GM12878 (cell line): ENCODE data around the gene GPBP1.

Experiments
- BHLHE40 ChIP-seq, 2 experiments: fragments of 450-650 bp in 1 of 2; IDR thresholded peaks; 2 replicates each; pipeline ENCODE4 v1.6.1; 2011 to 2017; ENCODE audit warnings: low read depth in 2 of 2, borderline replicate concordance in 1 of 2, improper control_type of control experiment in 1 of 2, low read length in 1 of 2, mild to moderate bottlenecking in 1 of 2
- ETV6 ChIP-seq, 2 experiments: fragments of 450-650 bp in 1 of 2; IDR thresholded peaks in 1 of 2; conservative IDR thresholded peaks in 1 of 2; 2 replicates each; pipeline ENCODE4 v1.6.1; 2014; ENCODE audit warnings: antibody characterized with exemption in 1 of 2, borderline replicate concordance in 1 of 2, low read depth in 1 of 2, mild to moderate bottlenecking in 1 of 2, moderate library complexity in 1 of 2
- GABPA ChIP-seq: IDR thresholded peaks from 2 replicates; pipeline ENCODE4 v1.6.1; 2014; ENCODE audit warnings: antibody characterized with exemption, low read depth, mild to moderate bottlenecking, inconsistent platforms
- HDAC6 ChIP-seq: fragments of 200-600 bp; sonication (generic); IDR thresholded peaks from one replicate; pipeline ENCODE4 v1.8.0; 2017; ENCODE audit warnings: antibody characterized with exemption; ENCODE audit not compliant: unreplicated experiment
- TF ChIP-seq, protein P1 (sequence below), 3 experiments: IDR thresholded peaks in 2 of 3; conservative IDR thresholded peaks in 1 of 3; 2 replicates each; pipeline ENCODE4 v1.5.1; 2011; ENCODE audit warnings: low read depth in 3 of 3, low read length in 3 of 3, mild to moderate bottlenecking in 3 of 3, control low read depth in 2 of 3, moderate library complexity in 2 of 3, inconsistent platforms in 1 of 3, mixed read lengths in 1 of 3; ENCODE audit not compliant: control insufficient read depth in 2 of 3, insufficient read depth in 1 of 3; ENCODE audit errors: extremely low read depth in 1 of 3

DNA sequence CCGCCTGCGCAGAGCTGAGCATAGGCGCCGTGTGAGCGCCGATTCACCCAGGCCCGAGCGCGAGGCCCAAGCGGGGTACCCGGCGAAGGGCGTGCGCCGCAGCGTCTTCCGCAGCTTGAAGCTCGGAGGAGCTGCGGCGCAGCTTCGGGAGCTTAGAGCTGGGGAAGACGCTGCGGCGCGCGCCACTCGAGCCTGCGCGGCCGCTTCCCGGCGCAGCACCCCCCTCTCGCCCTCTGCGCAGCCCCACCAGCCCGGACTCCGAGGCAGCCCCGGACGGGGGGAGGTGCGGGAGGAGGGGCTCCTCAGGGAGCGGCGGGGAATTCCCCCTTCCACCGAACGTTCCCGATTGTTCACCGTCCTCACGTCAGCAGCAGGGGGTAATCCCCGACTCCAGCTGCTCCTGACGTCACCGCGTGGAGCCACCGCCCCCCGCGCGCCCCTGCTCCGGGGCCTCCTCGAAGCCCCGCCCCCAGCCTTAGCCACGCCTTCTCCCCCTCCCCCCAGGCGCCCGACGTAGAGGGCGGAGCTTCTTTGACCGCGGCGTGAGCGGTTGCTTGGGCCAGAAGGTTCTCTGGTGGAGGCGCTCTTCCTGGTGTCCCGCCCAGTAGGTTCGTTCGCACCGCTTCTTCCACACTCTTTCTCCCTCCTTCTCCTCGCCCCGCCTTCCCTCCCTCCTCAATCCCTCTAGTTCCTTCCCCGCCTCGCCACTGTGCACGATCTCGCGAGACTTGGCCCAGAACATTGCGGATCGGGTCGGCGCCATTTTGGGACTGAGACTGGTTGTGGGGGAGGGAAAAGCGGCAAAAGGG is at the start of gene GPBP1:
- TF ChIP-seq, protein P1, sequence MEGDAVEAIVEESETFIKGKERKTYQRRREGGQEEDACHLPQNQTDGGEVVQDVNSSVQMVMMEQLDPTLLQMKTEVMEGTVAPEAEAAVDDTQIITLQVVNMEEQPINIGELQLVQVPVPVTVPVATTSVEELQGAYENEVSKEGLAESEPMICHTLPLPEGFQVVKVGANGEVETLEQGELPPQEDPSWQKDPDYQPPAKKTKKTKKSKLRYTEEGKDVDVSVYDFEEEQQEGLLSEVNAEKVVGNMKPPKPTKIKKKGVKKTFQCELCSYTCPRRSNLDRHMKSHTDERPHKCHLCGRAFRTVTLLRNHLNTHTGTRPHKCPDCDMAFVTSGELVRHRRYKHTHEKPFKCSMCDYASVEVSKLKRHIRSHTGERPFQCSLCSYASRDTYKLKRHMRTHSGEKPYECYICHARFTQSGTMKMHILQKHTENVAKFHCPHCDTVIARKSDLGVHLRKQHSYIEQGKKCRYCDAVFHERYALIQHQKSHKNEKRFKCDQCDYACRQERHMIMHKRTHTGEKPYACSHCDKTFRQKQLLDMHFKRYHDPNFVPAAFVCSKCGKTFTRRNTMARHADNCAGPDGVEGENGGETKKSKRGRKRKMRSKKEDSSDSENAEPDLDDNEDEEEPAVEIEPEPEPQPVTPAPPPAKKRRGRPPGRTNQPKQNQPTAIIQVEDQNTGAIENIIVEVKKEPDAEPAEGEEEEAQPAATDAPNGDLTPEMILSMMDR (IDR thresholded peaks at IDR 0.05 in 2 of 3, conservative IDR thresholded peaks at IDR 0.05 in 1 of 3; ENCODE audit: control insufficient read depth in 2 of 3, extremely low read depth in 1 of 3, insufficient read depth in 1 of 3, low read depth in 3 of 3, low read length in 3 of 3) = no peak
- TF ChIP-seq HDAC6 (no peak), ETV6 (conservative IDR thresholded peaks at IDR 0.05 in 1 of 2, IDR thresholded peaks at IDR 0.05 in 1 of 2; ENCODE audit: borderline replicate concordance in 1 of 2, low read depth in 1 of 2) (no peak; a peak in 1 of 4 replicates), BHLHE40 (IDR thresholded peaks at IDR 0.05; ENCODE audit: borderline replicate concordance in 1 of 2, low read depth in 2 of 2, low read length in 1 of 2) (peak in 1 of 2 experiments; percentile 72; a peak in 2 of 4 replicates), GABPA (no peak)
